ENCODE results near the gene SEMA5B.
A peak's percentile ranks its signal among the peaks of the same experiment; 100 is the strongest.

Gene SEMA5B

DNA sequence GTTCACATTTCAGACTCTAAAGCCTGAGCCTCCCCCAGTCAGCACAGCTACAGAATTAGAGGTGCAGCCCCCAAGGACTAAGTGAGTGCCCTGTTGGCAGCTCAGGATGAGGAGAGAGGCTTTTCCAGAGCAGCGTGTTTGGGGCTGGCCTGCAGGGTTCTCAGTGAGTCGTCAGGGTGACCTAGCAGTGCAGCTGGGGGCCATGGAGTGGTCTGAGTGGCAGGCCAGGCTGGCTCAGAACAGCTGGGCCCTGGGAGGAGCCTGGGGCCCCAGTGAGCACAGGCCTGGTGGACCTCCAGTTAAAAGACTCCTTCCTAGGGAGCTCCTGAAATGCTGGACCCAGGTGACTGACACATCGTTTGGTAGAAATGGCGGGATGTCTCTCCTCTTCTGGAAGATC lies 124.4 kb downstream of the SEMA5B start:
- DNase-seq: no peak

DNA sequence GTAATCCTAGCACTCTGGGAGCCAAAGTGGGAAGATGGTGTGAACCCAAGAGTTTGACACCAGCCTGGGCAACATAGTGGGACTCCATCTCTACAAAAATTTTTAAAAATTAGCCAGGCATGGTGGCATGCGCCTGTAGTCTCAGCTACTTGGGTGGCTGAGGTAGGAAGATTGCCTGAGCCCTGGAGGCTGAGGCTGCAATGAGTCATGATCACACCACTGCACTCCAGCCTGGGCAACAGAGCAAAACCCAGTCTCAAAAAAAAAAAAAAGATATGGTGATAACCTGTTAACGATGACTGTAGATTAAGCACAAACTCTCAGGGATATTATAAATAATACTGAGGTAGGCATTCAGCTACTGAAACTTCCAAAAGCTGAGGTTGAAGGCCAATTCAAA lies 125.2 kb downstream of the SEMA5B start:
- no peak for DNase-seq

DNA sequence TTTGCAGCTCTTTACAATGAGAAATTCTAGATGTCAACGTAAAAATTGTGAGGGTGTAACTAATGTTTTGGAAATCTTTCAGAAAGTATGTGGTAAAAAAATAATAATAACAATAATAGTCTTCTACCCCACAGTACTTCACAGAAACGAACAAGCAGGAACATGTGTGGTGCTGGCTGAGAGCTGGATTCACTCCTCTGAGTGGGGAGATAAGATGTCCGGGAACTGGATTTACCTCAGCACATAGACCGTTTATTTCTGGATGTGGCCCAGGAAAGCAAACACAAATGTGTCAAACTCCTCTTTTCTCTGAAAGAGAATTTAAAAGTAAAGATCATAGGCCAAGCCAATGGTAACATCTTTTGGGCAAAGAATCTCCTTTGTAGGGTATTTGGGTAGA lies 129.3 kb downstream of the SEMA5B start:
- no peak for DNase-seq

- DNase-seq: no peak
Measured at GRCh38 chr3:122893754-122894668, 133.6 kb downstream of the SEMA5B start.

DNA sequence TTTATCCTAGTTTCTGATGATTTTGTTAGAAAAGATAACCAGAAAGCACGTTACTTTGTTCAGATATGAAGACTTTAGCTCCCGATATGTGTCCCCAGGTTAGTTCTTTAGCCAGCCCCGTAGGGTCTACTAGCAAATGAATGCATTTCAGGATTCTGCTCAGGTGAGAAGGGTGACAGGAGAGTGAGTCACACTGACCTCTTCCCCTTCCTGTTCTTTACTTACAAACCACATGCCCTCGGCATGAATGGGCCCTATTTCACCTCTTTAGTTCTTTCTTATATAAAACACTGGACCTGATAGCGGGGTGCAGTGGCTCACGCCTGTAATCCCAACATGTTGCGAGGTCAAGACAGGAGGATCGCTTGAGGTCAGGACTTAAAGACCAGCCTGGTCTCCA lies 134.3 kb downstream of the SEMA5B start:
- DNase-seq: no peak

- DNase-seq: peak in 8 of 58 donors; percentile 5 to 38 (median 20)
Measured at GRCh38 chr3:122892118-122892960, 135.2 kb downstream of the SEMA5B start.

- no peak for DNase-seq
Measured at GRCh38 chr3:122890720-122891220, 136.8 kb downstream of the SEMA5B start.

DNA sequence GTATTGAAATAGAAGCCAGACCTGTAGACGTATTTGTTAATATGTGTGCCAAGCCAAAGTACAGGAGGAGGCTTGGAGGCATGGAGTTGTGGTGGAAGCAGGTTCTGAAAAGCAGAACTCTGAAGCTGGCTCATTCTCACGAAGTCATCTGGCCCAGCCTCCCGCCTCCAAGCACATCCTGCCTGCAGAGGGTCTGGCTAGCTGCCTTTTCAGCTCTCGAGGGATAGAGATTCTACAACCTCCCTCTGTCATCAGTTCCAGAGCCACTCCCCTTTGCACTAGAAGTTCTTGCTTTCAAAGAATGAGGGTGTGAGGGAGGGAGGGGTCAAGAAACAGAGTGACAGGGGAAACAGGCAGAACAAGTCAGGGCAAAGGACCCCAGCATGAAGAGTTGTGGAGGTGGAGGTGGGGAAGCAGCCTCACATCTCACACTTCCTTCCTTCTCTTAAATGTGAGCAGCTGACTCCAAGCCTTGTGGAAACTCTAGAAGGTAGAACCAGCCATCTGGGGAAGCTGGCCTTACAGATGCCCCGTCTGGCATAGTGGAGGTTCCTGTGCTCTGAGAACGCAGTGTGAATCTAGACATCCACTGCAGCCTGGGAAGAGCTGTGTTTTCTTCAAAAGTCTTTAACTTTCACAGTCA lies 137.4 kb downstream of the SEMA5B start:
- DNase-seq: peak in 48 of 58 donors; percentile 5 to 70 (median 38)

- DNase-seq: peak in 1 of 58 donors; percentile 15
Measured at GRCh38 chr3:122886946-122887345, 140.6 kb downstream of the SEMA5B start.

GRCh38 chr3:122886251-122886650 lies 141.3 kb downstream of the SEMA5B start:
- no peak for DNase-seq

DNA sequence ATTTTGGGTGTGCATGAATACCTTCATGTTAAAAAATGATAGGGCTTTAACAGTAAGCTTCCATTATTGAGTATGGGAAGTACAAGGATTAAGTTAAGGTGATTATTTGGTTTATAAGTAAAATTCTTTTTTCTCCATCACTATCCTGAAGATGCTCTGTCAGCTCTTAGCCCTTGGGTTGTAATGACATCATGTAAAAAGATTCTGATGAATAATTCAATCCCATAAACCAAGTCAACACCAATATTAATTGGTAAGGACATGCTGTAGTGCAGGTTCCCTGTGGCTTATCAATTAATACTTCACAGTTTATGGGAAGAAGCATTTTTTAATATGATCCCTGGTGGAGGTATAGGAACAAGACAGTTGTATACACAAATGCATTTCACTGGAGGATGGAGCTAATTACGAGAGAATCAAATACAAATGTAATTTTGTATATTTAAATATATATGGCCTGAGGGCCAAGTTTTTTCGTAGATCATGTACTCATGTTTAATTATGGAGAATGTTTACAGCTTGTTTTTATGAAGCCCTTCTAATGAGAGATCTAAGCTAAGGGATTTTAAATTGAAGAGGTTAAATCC lies 145.1 kb downstream of the SEMA5B start:
- DNase-seq: no peak

DNA sequence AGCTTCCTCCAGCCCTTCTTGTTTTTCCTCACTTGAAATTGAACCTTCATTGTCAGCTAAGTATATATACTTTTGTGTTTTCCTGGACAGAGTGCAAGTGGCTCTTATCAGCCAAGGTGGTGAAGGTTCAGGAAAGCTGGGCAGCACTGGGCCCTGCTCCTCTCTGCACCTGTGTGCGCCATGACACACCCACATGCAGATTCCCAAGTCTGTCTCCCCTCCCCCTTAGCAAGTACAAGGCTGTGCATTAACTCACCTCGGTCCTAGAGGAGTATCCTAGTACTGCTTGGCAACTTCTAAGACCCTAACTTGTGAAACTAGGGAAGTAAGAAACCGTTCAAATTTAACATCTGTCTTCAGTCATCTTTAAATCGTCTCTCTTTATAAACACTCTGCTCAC lies 146.9 kb downstream of the SEMA5B start:
- no peak for DNase-seq

- DNase-seq: no peak
Measured at GRCh38 chr3:122880173-122880572, 147.4 kb downstream of the SEMA5B start.

DNA sequence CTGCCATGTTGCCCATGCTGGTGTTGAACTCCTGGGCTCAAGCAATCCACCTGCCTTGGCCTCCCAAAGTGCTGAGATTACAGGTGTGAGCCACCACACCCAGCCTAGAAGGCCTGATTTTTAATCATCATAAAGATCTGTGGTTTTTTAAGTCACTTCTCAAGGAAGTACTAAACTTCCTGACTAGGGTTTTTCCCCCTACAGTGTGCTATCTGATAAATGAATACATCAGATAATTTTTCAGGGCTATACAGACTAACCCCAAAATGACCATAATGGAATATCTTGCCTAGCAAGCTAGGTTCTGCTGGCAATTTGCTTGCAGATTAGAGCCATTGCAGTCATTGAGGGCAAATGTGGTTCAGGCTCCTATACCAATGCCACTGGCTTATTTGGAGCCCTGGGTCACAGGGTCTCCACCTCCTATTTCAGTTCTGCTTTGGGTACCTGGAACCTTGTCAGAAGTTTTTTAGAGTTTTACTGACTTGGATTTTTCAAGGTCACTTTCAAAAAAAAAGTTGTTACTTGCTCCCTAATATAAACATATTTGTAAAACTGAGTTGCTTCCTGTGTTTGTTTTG lies 151.9 kb downstream of the SEMA5B start:
- no peak for DNase-seq

GRCh38 chr3:122873741-122874515 lies 153.6 kb downstream of the SEMA5B start:
- DNase-seq: no peak

DNA sequence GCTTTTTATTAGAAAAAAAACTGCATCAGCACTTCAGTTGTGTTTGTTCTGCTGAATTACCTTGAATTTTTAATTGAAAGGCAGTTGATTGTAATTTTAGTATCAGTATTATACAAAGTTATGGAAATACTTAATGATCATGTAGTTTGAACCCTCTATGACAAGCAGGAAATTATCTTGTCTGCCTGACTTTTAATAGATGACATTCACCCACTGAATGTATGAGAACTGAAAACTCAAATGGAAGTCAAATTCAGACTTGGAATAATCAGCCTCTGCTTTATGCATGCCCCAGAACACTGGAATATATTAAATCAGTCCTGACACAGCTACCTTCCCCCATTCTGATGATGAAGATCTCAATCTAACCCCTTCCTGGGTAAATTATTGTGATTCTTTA lies 159.2 kb downstream of the SEMA5B start:
- no peak for DNase-seq

GRCh38 chr3:122864498-122864897 lies 163.1 kb downstream of the SEMA5B start:
- no peak for DNase-seq

DNA sequence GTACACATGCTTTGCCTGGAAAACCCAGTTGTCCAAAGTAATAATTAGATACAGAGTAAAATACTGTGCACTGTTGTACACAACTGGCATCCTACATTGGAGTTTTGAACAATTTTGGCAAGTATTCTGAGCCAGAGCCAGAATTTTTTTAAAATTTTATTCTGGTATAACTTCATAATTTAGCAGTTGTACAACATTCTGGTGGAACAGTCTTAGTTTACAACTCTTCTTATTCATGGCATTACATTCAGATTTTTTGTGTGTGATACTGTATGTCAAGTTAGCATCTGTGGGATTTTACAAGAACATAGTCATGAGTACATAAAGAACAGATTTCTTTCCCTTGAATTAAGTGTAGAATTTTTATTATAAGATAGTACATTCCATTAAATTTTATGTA lies 165.2 kb downstream of the SEMA5B start:
- DNase-seq: no peak

Data from anterior cingulate cortex (tissue), 58 donors.